Right ventricle myocardium inferior (tissue), 1 donor: ENCODE results near the gene WDR37. TPM values are rescaled to one million over a fixed set of nuclear protein-coding genes. Genes with fewer than 3 reads are reported as not detected.
"Not testable (repeated sequence)": the region's sequence is repeated elsewhere in the genome, so short reads cannot be mapped to it uniquely, and the experiment has no call there.

Source experiments
- ATAC-seq: fragments of 200-7000 bp; cut with Tn5 transposase; one replicate; pipeline ENCODE4 v1.9.1; 2020; ENCODE audit warnings: mild to moderate bottlenecking, moderate library complexity
- DNase-seq: peaks from one replicate; pipeline ENCODE4 v3.0.0; 2021; ENCODE audit errors: missing footprints
- intact Hi-C: fragments of 100-400 bp; cut with DNase I; formaldehyde crosslinking; loops from one replicate; pipeline ENCODE4 v1.11.0; 2022
- total RNA-seq: library from RNA; stranded (reverse); fragmentation: NEBNext Ultra II Directional; extraction: Animal tissue kit (Norgen Biotek cat#: 25700); gene quantifications from one replicate; pipeline ENCODE4 v1.2.1, GENCODE V29; 2021
- donor health status: DM: no; HTN: yes; CAD: no; lungs with severe emphysema.

The WDR37 gene
- total RNA-seq, 1 donor from 2014 or later = 28.9 TPM

DNA sequence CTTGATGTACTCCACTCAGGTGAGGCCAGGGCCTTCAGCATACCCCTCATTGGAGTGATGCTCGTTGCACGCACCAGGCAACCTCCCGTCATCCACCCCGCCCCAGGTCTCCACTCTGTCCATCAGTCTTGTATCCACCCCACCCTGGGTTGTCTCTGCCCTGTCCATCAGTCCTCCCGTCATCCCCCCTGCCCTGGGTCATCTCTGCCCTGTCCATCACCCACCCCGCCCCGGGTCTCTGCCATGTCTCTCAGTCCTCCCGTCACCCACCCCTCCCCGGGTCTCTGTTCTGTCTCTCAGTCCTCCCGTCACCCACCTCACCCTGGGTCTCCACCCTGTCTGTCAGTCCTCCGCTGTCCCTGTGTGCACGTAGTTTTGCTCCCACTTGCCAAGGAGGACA, 59.9 kb downstream of the WDR37 start:
- ATAC-seq = no peak

DNA sequence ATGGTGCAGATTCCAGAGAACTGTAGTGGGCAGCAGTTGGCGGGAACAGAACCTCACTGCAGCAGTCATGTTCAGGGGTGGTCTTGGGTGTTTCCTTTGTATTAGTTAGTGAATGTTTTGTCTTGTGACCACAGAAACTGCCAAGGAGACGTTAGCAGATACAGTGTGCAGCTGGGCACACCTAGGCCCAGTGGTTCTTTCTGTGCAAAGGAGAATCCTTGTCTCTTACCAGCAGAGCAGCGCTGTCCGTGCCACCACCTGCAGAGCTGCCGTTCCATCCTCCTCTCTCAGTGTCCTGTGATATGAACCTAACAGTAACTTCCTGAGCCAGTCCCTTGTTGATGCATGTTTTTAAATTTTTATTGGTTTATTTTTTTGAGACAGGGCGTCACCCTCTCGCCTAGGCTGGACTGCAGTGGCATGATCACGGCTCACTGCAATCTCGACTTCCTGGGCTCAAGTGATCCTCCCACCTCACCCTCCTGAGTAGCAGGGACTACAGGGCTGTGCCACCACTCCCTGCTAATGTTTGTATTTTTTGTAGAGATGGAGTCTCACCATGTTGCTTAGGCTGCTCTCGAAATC, 60.6 kb downstream of the WDR37 start:
- intact Hi-C loops = no loop called here
- DNase-seq = no peak

More for the DNA sequence above, 59.9 kb downstream of the WDR37 start:
- intact Hi-C loops = no loop called here
- DNase-seq = no peak

DNA sequence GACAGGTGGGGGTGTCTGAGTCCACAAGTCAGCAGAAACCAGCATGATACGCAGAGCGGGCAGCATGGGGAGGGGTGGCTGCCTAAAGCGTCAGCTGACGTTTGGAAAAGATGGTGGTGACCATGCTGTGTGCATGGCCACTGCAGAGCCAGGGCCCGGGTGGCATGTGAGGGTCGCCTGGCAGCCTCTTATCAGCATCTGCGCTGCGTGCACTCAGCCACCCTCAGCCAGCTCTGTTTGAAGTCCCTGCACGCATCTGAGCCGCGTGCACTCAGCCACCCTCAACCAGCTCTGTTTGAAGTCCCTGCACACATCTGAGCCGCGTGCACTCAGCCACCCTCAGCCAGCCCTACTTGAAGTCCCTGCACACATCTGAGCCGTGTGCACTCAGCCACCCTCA, 61.5 kb downstream of the WDR37 start:
- intact Hi-C loops = no loop called here
- DNase-seq = no peak
- no peak for ATAC-seq

More for the DNA sequence above, 60.6 kb downstream of the WDR37 start:
- no peak for ATAC-seq

DNA sequence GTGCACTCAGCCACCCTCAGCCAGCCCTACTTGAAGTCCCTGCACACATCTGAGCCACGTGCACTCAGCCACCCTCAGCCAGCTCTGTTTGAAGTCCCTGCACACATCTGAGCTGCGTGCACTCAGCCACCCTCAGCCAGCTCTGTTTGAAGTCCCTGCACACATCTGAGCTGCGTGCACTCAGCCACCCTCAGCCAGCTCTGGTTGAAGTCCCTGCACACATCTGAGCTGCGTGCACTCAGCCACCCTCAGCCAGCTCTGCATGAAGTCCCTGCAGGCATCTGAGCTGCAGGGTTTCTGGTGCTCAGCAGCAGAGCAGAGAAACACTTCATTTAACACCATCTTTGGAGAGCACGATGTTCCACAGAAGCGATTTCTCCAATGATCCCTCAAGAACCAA, 62.1 kb downstream of the WDR37 start:
- intact Hi-C loops, DNase-seq, ATAC-seq: not testable (repeated sequence)

DNA sequence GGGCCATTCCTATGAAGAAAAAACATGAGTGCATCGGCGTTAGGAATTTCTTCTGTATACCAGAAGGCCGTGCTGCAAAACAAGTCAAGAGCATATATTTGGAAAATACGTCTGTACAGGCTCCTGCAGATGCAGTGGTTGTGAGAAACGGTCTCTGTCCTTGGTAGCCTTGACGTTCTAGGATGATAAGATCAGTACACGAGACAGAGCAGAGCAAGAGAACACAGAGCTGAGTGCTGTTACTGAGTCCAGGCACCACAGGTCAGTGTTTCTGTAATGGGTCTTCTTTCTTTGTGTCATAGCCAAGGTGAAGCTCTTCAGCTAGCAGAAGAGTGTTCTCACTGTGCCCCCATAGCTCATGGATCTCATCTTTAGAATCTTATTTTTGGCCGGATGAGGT, 62.8 kb downstream of the WDR37 start:
- intact Hi-C loops = no loop called here
- DNase-seq (no peak), ATAC-seq (peak; percentile 42)

DNA sequence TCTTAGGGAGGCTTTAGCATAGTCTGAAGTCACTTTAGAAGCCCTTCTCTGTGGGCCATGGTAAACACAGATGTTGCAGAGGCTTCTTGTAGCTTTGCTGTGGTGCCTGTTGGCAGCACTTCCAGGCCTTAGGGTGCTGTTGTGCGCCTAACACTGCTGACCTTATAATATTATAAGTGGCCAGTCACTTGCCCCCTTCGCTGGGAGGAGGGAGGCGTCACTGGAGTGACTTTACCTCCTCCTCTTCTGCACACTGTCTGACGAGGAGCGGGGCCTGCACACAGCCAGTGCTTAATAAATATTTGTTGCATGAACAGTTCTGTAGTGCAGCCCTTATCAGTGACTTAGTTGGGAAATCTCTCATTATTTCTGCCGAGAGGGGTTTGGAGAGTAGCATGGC, 63.3 kb downstream of the WDR37 start:
- ATAC-seq = no peak
- intact Hi-C loops = no loop called here
- no peak for DNase-seq

DNA sequence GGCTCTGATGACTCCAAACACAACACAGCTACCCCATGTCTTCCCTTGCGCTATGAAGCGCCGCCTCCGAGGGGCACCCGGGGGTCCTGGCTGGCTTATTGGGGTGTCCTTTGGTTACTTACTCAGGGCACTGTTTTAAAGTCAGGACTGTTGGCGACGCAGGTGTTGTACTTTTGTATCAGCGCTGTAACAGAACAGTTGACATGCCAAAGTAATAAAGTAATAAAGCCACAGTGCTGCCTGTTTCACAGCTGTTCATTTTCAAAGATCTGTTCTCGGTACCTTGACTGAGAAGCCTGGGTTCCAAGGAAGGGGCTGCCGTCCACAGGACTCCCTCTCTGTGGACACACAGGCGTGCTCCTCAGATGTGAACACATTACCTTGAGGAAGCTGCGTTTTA, 64.1 kb downstream of the WDR37 start:
- ATAC-seq (no peak), DNase-seq (no peak)
- intact Hi-C loops = no loop called here

DNA sequence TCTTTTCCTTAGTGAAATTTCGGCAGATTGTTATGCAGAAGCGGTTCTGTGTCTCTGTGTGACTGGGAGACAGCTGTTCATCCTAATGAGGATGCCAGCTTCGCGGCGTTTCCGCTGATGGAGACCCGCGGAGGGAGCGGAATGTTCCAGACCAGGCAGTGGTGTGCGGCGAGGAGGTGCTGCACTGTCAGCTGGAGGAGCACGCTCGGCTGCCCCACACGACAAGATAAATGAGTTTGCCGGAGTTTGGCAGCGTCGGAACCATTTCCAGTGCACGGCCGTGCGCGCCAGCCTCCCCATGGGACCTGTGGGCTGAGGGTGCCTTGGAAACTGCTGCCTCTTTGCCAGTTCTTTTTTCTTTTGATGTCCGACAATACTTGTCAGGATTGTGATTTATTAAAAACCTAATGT, 64.6 kb downstream of the WDR37 start:
- intact Hi-C loops = no loop called here
- ATAC-seq = no peak
- no peak for DNase-seq

DNA sequence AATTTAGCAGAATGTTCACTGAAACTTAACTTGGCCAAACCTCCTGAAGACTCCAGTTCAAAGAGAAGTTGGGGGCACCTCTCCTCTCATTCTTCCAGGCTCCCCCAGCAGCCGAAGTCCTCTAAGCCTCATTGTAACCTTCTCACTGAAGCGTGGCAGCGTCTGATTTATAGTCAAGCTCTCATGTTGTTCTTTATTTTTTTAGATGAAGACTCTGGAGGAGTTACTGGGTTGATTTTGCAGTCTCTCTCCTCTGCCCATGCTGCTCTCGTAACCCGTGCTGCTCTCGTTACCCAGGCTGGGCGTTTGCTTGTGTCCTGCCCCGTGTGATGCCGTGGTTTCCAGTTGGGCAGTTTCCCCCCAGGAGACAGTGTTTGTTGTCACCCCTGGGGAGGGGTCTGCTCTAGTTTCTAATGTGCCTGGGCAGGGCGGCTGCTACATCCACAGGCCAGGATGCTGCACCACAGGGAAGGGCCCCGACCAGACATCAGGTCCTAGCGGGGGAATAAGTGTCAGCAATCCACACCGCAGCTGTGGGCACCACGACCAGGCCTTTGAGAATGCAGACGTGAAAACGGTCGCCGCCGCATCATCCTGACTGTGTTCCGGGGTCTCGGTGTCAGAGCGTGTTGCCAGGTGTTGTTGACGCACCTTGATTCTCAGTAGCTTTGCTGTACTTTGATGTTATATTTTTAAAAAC, 65.2 kb downstream of the WDR37 start:
- ATAC-seq = no peak

DNA sequence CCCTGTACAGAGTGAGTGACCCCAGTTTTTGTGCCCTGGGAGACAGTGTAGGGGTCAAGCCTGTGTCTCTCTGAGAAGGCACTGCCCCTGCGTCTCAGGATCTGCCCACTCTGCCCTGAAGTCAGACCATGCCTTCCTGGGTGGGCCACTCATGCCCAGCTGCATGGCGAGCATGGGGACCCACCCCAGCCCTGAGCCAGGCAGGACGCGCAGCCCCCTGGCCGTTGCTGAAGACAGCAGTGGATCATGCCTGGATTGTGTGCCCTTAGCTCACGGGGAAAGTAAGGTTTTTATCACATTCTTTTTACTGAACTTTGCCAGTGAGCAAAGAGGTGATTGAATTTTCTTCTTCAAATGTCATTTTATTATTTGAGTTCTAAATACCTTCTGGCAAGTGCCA, 66.2 kb downstream of the WDR37 start:
- no peak for ATAC-seq
- no peak for DNase-seq
- intact Hi-C loops = no loop called here

More for the DNA sequence above, 65.2 kb downstream of the WDR37 start:
- no peak for DNase-seq
- intact Hi-C loops = no loop called here

DNA sequence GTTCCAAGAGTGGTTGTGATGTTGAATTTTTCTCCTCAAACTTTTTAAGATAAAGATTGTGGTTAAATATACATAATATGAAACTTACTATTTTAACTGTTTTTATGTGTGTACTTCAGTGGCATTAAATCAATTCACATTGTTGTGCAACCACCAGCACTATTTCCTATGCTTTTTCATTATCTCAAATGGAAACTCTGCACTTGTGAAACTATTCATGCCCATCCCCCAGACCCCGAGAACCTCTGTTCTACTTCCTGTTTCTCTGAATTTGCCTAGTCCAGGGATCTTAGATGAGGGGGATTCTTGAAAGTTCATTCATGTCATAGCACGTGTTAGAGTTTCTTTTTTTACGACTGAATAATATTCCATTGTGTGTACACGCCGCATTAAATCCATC, 67.0 kb downstream of the WDR37 start:
- intact Hi-C loops = no loop called here
- no peak for DNase-seq

DNA sequence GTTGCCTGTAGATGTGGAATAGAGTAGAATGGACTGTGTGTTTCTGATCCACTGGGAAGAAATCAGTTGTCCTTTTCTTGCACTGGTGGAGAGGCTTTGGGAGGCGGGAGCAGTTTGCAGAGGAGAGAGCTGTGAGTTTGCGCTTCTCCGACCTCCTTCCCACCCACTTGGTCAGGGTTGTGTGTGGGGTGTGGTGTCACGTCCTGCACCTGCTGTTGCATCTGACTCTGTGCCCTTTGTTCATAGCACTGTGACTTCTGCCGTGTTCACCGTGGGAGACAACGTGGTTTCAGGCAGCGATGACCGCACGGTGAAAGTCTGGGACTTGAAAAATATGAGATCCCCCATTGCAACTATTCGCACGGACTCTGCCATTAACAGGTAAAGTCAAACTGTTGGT, 67.8 kb downstream of the WDR37 start:
- no peak for DNase-seq
- ATAC-seq = no peak
- intact Hi-C loops = no loop called here

More for the DNA sequence above, 67.0 kb downstream of the WDR37 start:
- no peak for ATAC-seq

DNA sequence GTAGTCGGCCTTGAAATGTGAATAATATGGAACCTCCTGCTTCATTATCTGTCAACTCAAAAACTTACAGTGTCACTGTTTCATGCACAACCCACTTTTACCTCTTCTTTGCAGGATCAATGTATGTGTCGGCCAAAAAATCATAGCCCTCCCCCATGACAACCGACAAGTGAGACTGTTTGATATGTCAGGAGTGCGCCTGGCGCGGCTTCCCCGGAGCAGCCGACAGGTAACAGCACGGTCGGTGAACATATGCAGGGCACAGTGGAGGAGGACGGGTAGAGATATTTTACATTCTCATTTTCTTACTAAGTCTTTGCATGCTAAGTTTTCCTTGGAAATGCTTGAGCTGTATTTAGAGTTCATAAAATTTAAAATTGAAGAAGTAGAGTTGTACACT, 68.6 kb downstream of the WDR37 start:
- no peak for ATAC-seq
- intact Hi-C loops = no loop called here
- no peak for DNase-seq

DNA sequence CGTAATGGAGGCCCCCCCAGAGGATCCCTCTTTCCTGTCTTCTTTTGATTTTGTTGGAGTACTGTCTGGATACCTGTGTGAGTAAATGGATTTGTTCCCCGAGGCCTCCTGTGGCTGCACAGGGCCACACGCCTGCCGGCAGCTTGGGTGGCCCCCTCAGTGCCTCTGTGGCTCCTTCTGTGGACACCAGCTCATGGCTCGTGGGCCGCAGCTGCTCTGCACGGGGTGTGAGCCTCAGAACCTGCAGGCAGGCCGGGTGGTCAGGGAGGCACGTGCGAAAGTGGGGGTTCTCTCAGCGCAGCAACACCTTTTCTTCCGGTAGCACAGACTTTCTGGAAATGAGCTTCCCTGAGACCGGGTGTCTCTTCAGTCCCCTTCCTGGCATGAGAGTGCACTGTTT, 70.3 kb downstream of the WDR37 start:
- ATAC-seq (no peak), DNase-seq (no peak)
- intact Hi-C loops = no loop called here

DNA sequence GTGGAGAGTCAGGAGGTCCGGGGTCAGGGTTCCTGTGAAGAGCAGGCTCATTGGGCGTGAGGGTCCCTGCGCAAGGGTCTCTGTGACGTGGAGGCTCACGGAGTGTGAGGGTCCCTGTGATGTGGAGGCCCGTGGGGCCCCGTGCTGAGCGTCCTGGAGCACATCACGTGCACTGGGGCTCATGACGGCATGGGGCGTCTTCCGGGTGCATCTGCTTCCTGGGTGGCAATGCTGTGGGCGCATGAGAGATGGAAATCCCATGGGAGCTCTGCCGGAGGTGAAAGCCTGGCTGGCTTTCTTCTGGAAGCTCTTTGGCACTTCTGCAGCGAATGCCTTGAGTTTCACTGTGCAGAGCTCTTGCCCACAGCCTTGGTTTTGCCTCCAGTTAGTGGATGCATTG, 71.4 kb downstream of the WDR37 start:
- no peak for DNase-seq
- ATAC-seq = peak; percentile 9
- intact Hi-C loops = no loop called here

DNA sequence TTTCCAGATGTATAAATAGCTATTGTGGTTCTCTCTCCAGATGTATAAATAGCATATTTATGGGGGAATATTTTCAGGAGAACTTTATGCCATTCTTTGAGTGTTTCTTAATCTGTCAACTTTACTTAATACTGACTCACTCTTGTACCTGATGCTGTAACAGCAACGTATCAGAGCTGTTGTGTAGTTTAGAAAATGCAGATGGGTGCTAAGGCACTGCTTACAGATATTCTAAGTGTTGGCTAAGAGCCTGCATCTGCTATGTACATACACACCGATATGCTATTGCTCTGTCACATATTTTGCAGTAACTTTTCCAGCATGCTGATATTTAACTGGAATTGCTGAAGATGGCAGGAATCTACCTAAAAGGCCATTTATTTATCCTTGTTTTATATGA, 71.9 kb downstream of the WDR37 start:
- intact Hi-C loops = no loop called here
- no peak for ATAC-seq
- DNase-seq = no peak

DNA sequence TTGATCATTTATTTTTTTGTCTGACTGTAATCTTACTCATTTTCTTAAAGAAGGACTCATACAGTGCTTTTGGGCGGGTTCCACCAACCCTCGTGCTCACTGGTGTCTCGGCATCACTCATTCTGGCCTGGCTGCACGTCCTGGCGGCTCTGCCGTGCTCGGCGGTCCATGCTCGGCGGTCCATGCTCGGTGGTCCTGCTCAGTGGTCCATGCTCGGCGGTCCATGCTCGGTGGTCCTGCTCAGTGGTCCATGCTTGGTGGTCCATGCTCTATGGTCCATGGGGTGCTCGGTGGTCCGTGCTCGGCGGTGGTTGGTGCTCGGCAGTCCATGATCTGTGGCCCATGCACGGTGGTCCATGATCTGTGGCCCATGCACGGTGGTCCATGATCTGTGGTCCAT, 72.5 kb downstream of the WDR37 start:
- DNase-seq (no peak), ATAC-seq (no peak)
- intact Hi-C loops = no loop called here

DNA sequence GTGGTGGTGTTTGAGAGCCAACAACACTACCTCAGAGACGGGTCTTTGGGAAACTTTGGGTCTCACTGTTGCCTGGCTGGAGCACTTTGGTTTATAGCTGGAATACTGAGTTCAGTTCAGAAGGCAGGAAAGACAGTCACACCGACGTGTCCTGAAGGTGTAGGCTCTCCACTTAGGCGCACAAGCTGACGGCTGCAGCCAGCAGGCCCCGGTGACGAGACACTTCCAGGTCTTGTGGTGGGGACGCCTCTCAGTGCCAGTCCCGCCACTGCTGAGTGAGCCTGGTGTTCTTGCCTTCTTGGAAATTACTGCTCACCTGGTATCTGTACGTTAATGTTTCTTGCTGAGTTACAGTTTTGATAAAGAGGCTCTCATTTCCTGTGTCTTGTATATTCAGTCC, 74.0 kb downstream of the WDR37 start:
- no peak for ATAC-seq
- intact Hi-C loops = no loop called here
- no peak for DNase-seq

DNA sequence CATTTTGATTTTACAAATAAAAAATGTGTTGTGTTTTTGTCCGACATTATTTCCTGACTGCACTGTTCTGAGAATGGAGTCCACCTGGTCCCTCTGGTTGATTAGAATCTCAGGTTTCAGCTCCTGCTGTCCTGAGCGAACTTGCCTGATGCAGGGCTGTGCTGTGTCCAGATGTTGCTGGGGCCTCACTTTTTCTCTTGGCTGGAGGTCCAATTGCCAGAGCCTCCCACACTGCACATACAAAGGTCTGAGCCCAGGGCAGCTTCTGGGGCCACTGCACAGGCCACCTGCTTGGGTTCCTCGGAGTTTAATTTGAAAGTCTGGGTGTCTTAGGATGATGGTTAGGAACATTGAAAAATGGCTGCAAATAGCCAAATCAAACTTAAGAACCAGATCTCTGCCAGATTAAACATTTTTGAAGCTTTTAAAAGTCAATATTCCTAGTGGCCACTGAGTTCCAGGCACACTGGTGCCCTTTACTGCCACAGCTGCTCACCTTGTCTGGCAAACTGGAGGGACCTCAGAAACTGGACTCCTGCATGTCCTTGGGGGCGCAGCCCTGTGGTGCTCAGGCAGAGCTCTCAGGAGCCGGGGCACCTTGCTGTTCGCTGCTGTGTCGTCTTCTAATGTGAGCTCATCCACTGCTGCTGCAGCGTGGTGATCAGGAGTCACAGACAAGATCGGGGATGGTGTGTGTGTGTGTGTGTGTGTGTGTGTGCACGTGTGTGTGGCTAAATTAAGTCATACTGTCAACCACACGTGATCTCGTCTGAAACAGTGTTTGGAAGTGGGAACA, 75.0 kb downstream of the WDR37 start:
- ATAC-seq (no peak), DNase-seq (no peak)
- intact Hi-C loops = no loop called here

DNA sequence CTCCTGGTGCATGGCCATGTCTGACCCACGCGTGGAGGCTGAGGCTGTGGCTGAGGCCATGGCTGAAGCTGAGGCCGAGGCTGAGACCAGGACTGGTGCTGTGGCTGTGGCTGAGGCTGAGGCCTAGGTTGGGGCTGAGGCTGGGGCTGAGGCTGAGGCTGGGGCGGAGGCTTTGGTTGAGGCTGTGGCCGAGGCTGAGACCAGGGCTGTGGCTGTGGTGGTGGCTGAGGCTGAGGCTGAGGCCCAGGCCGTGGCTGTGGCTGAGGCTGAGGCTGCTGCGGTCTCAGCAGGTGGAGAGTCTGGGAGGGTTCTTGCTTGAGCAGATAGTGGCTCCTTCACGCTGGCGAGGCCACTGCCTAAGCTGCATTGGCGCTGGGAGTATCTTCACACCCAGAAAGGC, 76.4 kb downstream of the WDR37 start:
- intact Hi-C loops = no loop called here
- peak; percentile 46 for ATAC-seq
- no peak for DNase-seq
